ENCODE data around the gene UBE4B.
A peak's percentile ranks its signal among the peaks of the same experiment; 100 is the strongest.
"Not testable (repeated sequence)": the region's sequence is repeated elsewhere in the genome, so short reads cannot be mapped to it uniquely, and the experiment has no call there.

The UBE4B gene

GRCh38 chr1:10032590-10033358 lies at the start of gene UBE4B:
Gene UBE4B (plus strand): TSS chr1:10032958. CDS start chr1:10033671, 713 bp downstream.
- peak; percentile 99 for DNase-seq

- no peak for DNase-seq
Measured at GRCh38 chr1:9984253-9984652, 48.5 kb upstream of the UBE4B start.

DNA sequence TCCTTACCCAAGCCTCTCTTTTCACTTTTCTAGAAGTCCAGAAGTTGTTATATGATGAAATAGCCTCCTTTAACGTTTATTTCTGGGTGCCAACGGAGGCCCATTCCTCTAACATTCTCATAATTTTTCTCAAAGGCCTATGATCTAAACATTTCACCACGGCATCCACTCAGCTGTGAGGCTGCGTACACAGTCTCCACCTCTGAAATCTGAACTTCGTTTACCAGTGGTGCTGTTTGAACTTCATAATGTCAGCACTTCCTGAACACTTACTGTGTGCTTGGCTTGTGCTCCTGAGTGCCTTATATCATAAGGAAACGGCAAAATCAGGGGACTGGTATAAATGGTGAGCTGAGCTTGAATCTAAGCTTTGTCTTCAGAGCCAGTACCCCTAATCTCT lies 47.8 kb upstream of the UBE4B start:
- no peak for DNase-seq

- DNase-seq: no peak
Measured at GRCh38 chr1:9989773-9990172, 43.0 kb upstream of the UBE4B start.

DNA sequence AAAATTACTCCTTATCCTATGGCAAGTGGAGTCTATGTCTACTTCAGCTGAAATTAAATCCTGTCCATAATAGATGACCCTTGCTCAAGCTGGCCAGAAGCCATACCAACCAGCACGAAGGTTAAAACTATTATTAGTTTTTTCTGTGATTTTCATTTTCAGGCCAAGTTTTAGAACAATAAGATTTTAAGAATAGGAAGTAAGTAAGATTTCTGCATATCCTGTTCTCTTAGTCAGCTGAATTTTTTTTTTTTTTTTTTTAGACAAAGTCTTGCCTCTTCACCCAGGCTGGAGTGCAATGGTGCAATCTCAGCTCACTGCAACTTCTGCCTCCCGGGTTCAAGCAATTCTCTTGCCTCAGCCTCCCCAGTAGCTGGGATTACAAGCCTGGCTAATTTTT lies 41.8 kb upstream of the UBE4B start:
- peak in 1 of 2 donors; percentile 20 for DNase-seq

GRCh38 chr1:9992910-9993309 lies 39.8 kb upstream of the UBE4B start:
- no peak for DNase-seq

- DNase-seq: no peak
Measured at GRCh38 chr1:9993561-9994075, 39.1 kb upstream of the UBE4B start.

DNA sequence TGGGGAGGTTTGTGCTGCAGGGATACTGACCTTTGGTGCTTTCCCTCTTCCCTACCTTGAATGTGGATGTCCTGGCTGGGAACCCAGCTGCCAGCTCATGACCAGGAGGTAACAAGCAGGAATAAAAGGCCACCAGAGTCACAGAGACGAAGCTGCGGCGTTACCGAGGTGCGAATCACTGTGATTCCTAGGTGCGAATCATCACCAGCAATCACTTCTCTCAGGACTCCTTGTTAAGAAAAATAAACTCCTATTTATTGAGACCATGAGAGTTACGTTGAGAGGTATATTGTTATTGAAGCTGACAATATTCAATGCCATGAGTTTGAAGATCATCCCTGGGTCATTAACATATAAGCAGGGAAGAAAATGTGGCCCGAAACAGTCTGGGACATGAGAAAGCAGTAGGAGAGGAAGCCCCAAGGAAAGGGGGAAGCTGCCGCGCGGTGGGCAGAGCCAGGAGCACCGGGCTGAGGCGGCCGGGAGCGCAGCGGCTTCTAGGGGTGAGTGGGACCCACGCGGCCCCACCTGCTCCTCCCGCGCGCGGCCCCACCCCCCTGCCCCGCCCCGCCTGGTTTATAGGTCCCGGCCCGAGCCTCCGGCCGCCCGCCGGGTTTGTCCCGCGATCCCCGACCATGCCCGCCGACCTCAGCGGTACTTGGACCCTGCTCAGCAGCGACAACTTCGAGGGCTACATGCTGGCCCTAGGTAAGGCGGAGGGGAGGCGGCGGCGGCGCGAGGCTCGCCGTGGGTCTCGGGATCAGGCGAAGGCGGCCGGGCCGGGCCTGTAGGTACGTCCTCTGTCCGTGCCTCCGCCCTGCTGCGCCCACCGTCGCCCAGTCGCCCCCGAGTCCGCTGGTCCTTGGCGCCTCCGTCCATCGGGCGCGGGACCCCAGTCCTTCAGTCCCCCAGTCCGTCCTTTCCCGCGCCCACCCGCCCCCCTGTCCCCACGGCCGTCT lies 35.9 kb upstream of the UBE4B start, which contains the start of gene RBP7:
Gene RBP7, plus strand, starts transcription at position 605 of the 959 bp plus-strand sequence. Its CDS starts 31 bp downstream, at position 636.
- DNase-seq: no peak

GRCh38 chr1:10001016-10001665 lies 31.6 kb upstream of the UBE4B start:
- no peak for DNase-seq

GRCh38 chr1:10005248-10005647 lies 27.5 kb upstream of the UBE4B start:
- DNase-seq: not testable (repeated sequence)

GRCh38 chr1:10007169-10007568 lies 25.6 kb upstream of the UBE4B start:
- DNase-seq: no peak

GRCh38 chr1:10014016-10014415 lies 18.7 kb upstream of the UBE4B start:
- no peak for DNase-seq

GRCh38 chr1:10019561-10019960 lies 13.2 kb upstream of the UBE4B start:
- no peak for DNase-seq

DNA sequence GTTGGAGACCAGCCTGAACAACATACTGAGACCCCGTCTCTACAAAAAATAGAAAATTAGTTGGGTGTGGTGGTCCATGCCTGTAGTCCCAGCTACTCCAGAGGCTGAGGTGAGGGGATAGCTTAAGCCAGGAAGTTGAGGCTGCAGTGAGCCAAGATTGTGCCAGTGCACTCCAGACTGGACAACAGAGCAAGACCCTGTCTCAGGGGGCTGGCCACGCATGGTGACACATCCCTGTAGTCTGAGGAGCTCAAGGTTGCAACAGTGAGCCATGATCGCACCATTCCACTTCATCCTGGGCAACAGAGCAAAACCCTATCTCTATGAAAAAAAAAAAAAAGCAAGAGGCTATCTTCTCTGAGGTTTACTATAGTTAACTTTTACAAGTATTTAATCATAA lies 12.7 kb upstream of the UBE4B start:
- no peak for DNase-seq

DNA sequence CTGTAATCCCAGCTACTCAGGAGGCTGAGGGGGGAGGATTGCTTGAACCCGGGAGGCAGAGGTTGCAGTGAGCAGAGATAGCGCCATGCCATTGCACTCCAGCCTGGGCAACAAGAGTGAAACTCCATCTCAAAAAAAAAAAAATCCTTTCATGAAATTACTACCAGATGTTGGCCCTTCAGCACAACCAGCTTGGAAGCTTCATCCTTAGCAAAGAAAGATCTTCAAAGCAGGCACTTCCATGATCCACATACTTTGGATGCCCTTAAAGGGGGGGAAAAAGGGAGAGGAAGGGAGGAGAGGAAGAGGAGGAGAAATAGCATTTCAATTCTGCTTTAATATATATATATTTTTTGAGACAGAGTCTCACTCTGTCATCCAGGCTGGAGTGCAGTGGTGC lies 12.1 kb upstream of the UBE4B start:
- DNase-seq: not testable (repeated sequence)

- DNase-seq: not testable (repeated sequence)
Measured at GRCh38 chr1:10021992-10022391, 10.8 kb upstream of the UBE4B start.

- DNase-seq: no peak
Measured at GRCh38 chr1:10022656-10023055, 10.1 kb upstream of the UBE4B start.

DNA sequence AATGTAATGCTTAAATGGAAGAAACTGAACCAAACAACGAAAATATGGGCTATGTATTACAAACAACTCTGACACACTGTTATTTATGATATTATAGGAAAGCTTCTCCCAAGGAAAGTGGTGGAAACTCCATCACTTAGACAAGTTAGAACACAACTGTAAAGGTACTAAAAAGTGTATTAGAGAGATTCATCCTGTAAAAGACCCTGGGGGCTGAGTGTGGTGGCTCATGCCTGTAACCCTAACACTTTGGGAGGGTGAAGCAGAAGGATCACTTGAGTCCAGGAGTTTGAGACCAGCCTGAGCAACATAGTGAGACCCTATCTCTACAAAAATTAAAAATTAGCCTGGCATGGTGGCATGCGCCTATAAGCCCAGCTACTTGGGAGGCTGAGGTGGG lies 7.4 kb upstream of the UBE4B start:
- no peak for DNase-seq

DNA sequence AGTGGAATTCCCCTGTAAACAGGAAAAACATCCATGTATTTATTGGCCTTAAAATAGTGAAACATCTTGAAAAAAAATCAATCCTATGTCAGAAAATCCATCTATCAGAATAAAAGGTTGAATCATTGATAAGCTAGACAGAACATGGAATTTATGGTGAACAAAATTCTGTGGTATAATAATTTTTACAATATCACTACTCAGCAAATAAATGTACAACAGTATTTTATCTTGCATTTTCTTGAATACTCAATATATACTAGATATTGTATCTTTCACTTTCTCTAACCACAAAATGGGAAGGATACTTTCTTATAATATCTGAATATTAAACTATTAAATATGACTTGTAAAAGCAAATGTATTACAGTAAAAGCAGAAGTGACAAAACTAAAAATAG lies 5.7 kb upstream of the UBE4B start:
- DNase-seq: no peak

GRCh38 chr1:10028956-10029500 lies 3.7 kb upstream of the UBE4B start:
- DNase-seq: peak in 1 of 2 donors; percentile 25

DNA sequence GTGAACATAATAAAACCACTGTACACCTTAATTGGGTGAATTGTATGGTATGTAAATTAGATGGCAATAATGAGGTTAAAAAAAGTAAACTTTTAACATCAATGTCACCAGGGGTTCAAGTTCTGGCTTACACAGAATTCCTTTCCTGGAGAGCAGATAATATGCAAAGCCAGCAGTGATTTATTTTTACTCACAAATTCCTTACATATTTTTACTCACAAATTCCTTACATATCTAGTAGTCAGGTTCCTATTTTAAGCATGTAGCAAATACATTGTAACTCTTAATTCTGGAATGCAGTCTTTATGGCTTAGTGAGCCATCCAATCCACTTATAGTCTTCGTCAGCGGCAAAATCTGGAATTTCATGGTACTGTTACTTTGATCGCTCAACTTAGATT lies 1.3 kb upstream of the UBE4B start:
- DNase-seq: no peak

GRCh38 chr1:10033359-10033845 lies 644 bp downstream of the UBE4B start:
- no peak for DNase-seq
